Naive thymus-derived CD4-positive, alpha-beta T cell (primary cell): ENCODE results near the gene FLNB. TPM values are rescaled to one million over a fixed set of nuclear protein-coding genes. Genes with fewer than 3 reads are reported as not detected.

Source experiments
- ATAC-seq: fragments of 150-1000 bp; cut with Tn5 transposase; 2 replicates; pipeline ENCODE4 v1.10.0; 2021; ENCODE audit warnings: mild to moderate bottlenecking, moderate library complexity
- CTCF ChIA-PET: fragments of 350-600 bp; sonication (Branson Sonifier 250); formaldehyde crosslinking; loops from one replicate; lab custom pipeline; 2021; ENCODE audit warnings: antibody characterized with exemption; lab: Charles Lee
- POLR2A ChIA-PET: fragments of 350-600 bp; sonication (Branson Sonifier 250); formaldehyde crosslinking; loops from one replicate; lab custom pipeline; 2021; ENCODE audit warnings: antibody characterized with exemption, inconsistent platforms; lab: Charles Lee
- DNase-seq, 9 donors: peaks; one replicate each; pipeline versions ENCODE4 v3.0.0 to v3.0.0-alpha.2; 2020 to 2022; ENCODE audit warnings: mixed read lengths in 1 of 9
- H3K27ac ChIP-seq: one replicate; pipeline ENCODE4 v1.7.0; 2013; ENCODE audit warnings: mild to moderate bottlenecking, low read depth, low read length, moderate library complexity
- H3K27me3 ChIP-seq, 2 donors: one replicate each; pipeline ENCODE4 v1.7.0; 2013; ENCODE audit warnings: low read length in 2 of 2, mild to moderate bottlenecking in 2 of 2, moderate library complexity in 2 of 2; ENCODE audit not compliant: control insufficient read depth in 2 of 2, insufficient read depth in 2 of 2
- H3K36me3 ChIP-seq, 3 experiments: 1 replicate in 2 of 3; 2 replicates in 1 of 3; pipeline ENCODE4 v1.7.0; 2013; ENCODE audit warnings: low read length in 3 of 3, mild to moderate bottlenecking in 3 of 3, moderate library complexity in 1 of 3; ENCODE audit not compliant: insufficient read depth in 3 of 3, control insufficient read depth in 2 of 3
- H3K4me1 ChIP-seq, 2 donors: one replicate each; pipeline ENCODE4 v1.7.0; 2013; ENCODE audit warnings: low read length in 2 of 2, mild to moderate bottlenecking in 2 of 2, moderate library complexity in 1 of 2; ENCODE audit not compliant: control insufficient read depth in 2 of 2, insufficient read depth in 2 of 2
- H3K4me3 ChIP-seq: 2 replicates; pipeline ENCODE4 v1.7.0; 2013; ENCODE audit warnings: mild to moderate bottlenecking, low read length
- H3K9me3 ChIP-seq, 3 experiments: 1 replicate in 2 of 3; 2 replicates in 1 of 3; pipeline ENCODE4 v1.7.0; 2013; ENCODE audit warnings: low read length in 3 of 3; ENCODE audit not compliant: control insufficient read depth in 2 of 3
- H3K27ac Mint-ChIP-seq, 9 donors: one replicate each; pipeline ENCODE4 v1.8.0; 2020 to 2022; ENCODE audit warnings: mixed read lengths in 9 of 9, mild to moderate bottlenecking in 8 of 9, moderate library complexity in 5 of 9, inconsistent platforms in 2 of 9
- H3K27me3 Mint-ChIP-seq, 5 donors: one replicate each; pipeline ENCODE4 v1.8.0; 2021 to 2022; ENCODE audit warnings: mixed read lengths in 5 of 5, mild to moderate bottlenecking in 1 of 5
- H3K36me3 Mint-ChIP-seq, 5 donors: one replicate each; pipeline ENCODE4 v1.8.0; 2020 to 2022; ENCODE audit warnings: mixed read lengths in 5 of 5, mild to moderate bottlenecking in 3 of 5, inconsistent platforms in 1 of 5
- H3K4me1 Mint-ChIP-seq, 7 donors: one replicate each; pipeline ENCODE4 v1.8.0; 2020 to 2022; ENCODE audit warnings: mixed read lengths in 7 of 7, mild to moderate bottlenecking in 3 of 7, inconsistent platforms in 1 of 7
- H3K4me3 Mint-ChIP-seq, 10 donors: one replicate each; pipeline ENCODE4 v1.8.0; 2020 to 2022; ENCODE audit warnings: mild to moderate bottlenecking in 10 of 10, mixed read lengths in 10 of 10, moderate library complexity in 6 of 10, inconsistent platforms in 2 of 10
- H3K9me3 Mint-ChIP-seq, 11 donors: one replicate each; pipeline ENCODE4 v1.8.0; 2020 to 2022; ENCODE audit warnings: mixed read lengths in 11 of 11, mild to moderate bottlenecking in 4 of 11, inconsistent platforms in 1 of 11, moderate library complexity in 1 of 11
- intact Hi-C, 2 donors: fragments of 100-400 bp; cut with micrococcal nuclease; formaldehyde crosslinking; loops; one replicate each; pipeline ENCODE4 v1.15.1; 2023
- polyA plus RNA-seq, 2 donors: library from polyadenylated mRNA; unstranded; fragments of 300-500 nt; fragmentation: Illumina TruSeq; gene quantifications; one replicate each; pipeline ENCODE4 v1.2.3, GENCODE V29; 2021
- total RNA-seq, 6 experiments: library from RNA in 5 of 6; stranded (reverse) in 5 of 6; gene quantifications; 1 replicate in 5 of 6; 2 replicates in 1 of 6; pipeline ENCODE4 v1.2.3 and lab custom pipeline; 2021 to 2026

Gene FLNB
- total and polyA plus RNA-seq, 7 experiments from 2014 or later = 15.7 to 66.7 (median 47.6) TPM

DNA sequence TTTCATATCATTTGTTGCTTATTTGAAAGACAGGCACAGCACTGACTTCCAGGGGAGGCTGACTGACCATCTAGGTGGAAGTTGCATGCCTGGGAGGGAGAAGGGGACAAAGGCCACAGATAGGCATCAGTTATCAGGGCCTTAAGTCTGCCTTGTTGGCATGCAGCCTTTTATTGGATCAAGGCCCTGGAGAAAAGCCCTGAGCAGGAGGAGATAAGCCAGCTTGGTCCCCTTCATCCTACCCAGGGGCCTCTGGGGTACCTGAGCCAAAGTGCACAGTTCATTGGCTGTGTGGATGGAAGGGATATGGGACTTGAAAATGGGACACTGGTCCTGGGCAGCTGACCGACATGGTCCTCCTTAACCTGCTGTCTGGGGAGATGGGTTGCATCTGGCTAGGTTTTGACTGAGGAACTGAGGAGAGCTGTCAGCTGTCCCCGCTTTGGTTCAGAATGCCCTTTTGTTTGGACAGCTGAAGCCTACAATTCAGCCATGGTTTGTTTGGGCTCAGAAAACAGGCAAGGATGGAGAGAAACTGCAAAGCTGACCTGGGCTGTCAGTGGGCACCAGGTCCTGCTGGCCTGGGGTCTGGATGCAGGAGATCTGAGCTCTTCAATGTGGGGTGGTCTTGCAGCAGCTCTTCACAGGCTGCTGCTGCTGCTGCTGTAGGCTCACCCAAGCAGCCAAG is 60.0 kb downstream of the FLNB start:
- DNase-seq (no peak), ATAC-seq (no peak)
- no peak overlapping the region for H3K27ac ChIP-seq
- H3K27me3 ChIP-seq = no peaks in the 10 kb centered on the region
- peaks cover 3 to 49% (median 20%) of the 10 kb centered on the region in 7 donors for H3K4me1 Mint-ChIP-seq
- H3K27me3 Mint-ChIP-seq = no peaks in the 10 kb centered on the region
- no peak overlapping the region for H3K4me3 Mint-ChIP-seq
- intact Hi-C loops = no loop called here
- H3K4me3 ChIP-seq = no peak overlapping the region
- no peaks in the 10 kb centered on the region for H3K4me1 ChIP-seq
- POLR2A ChIA-PET = interaction anchor here (0.6 kb wide), 1 partner anchor 19 kb away, joined by 3 read pairs; no protein-coding TSS in a partner anchor
- peak overlapping the region in 5 of 9 donors; percentile 6 to 66 (median 45) for H3K27ac Mint-ChIP-seq
- CTCF ChIA-PET = interaction anchor here (0.6 kb wide), 1 partner anchor 15 kb away, joined by 6 read pairs; no protein-coding TSS in a partner anchor
- no peaks in the 10 kb centered on the region for H3K36me3 ChIP-seq
- peaks cover 0 to 15% (median 0%) of the 10 kb centered on the region in 5 donors for H3K36me3 Mint-ChIP-seq
- H3K9me3 ChIP-seq = no peaks in the 10 kb centered on the region
- no peaks in the 10 kb centered on the region for H3K9me3 Mint-ChIP-seq

DNA sequence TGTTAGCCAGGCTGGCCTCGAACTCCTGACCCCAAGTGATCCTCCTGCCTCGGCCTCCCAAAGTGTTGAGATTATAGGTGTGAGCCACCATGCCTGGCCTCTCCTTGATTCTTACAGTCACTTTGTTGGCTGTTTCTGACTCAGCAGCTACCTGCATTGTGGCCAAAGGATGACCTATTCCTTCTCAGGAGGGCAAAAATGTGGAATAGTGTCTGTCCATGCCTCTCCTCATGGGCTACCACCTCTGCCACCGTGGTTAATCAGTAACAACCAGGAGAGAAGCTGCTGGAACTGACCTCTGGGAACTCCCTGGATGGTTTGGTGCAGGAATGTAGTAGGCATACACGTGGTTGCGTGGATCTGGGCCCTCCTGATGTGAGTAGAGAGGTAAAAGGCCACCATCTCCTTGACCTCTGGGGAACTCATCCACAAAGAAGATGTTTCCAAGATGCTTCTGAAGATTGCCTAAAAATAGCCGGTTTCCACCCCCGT is 63.3 kb downstream of the FLNB start:
- Mint-ChIP-seq H3K36me3 (peaks cover 0 to 21% (median 10%) of the 10 kb centered on the region in 5 donors), H3K27ac (peak overlapping the region in 3 of 9 donors; percentile 20 to 54 (median 31)), H3K4me1 (peaks cover 18 to 63% (median 37%) of the 10 kb centered on the region in 7 donors), H3K4me3 (no peak overlapping the region), H3K9me3 (peaks cover 0 to 10% (median 2%) of the 10 kb centered on the region in 11 donors), H3K27me3 (no peaks in the 10 kb centered on the region)
- no peaks in the 10 kb centered on the region for H3K9me3 ChIP-seq
- H3K27ac ChIP-seq = no peak overlapping the region
- intact Hi-C loops = no loop called here
- DNase-seq = no peak
- H3K27me3 ChIP-seq = no peaks in the 10 kb centered on the region
- ChIA-PET POLR2A (interaction anchor here (0.6 kb wide), 1 partner anchor 104 kb away, joined by 4 read pairs; no protein-coding TSS in a partner anchor), CTCF (interaction anchor here (0.6 to 0.7 kb wide), 2 partner anchors 8 to 62 kb away, joined by 3 to 4 read pairs; no protein-coding TSS in a partner anchor)
- H3K36me3 ChIP-seq = no peaks in the 10 kb centered on the region
- H3K4me1 ChIP-seq = peaks cover 0 to 16% of the 10 kb centered on the region in 2 donors
- H3K4me3 ChIP-seq = no peak overlapping the region
- no peak for ATAC-seq

GRCh38 chr3:58072052-58072762 is 64.0 kb downstream of the FLNB start:
- POLR2A ChIA-PET = interaction anchor here (0.6 kb wide), 1 partner anchor 103 kb away, joined by 4 read pairs; no protein-coding TSS in a partner anchor
- CTCF ChIA-PET = no interaction called here
- H3K4me3 ChIP-seq = no peak overlapping the region
- peaks cover 0 to 5% (median 0%) of the 10 kb centered on the region in 3 experiments for H3K36me3 ChIP-seq
- Mint-ChIP-seq H3K27me3 (no peaks in the 10 kb centered on the region), H3K4me3 (peak overlapping the region in 1 of 10 donors; percentile 21), H3K36me3 (peaks cover 0 to 25% (median 10%) of the 10 kb centered on the region in 5 donors), H3K4me1 (peaks cover 18 to 57% (median 37%) of the 10 kb centered on the region in 7 donors), H3K27ac (peak overlapping the region in 3 of 9 donors; percentile 20 to 54 (median 38)), H3K9me3 (peaks cover 0 to 10% (median 2%) of the 10 kb centered on the region in 11 donors)
- H3K27ac ChIP-seq = no peak overlapping the region
- DNase-seq = no peak
- no peaks in the 10 kb centered on the region for H3K9me3 ChIP-seq
- peaks cover 0 to 16% of the 10 kb centered on the region in 2 donors for H3K4me1 ChIP-seq
- H3K27me3 ChIP-seq = no peaks in the 10 kb centered on the region
- no peak for ATAC-seq
- intact Hi-C loops = no loop called here

DNA sequence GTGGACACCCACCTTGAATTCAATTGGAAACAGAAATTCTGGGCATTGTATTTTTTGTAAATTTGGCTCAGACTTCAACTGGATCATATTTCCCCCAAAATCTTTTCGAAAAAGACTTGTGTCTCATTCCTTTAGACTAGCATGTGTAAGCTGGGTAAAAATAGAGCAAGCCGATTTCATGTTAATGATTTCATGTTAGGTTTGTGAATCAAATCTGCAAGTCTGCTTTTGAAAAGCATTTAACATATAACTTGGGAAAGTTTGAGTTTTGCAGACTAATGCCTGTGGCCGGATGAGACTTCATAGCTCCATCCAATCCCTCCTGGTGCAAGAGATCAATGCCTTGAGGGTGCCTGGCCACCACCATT is 64.5 kb downstream of the FLNB start:
- Mint-ChIP-seq H3K9me3 (peaks cover 0 to 10% (median 2%) of the 10 kb centered on the region in 11 donors), H3K4me3 (no peak overlapping the region), H3K4me1 (peaks cover 18 to 59% (median 37%) of the 10 kb centered on the region in 7 donors), H3K27ac (peak overlapping the region in 2 of 9 donors; percentile 10 to 38), H3K36me3 (peaks cover 3 to 30% (median 10%) of the 10 kb centered on the region in 5 donors), H3K27me3 (no peaks in the 10 kb centered on the region)
- H3K9me3 ChIP-seq = no peaks in the 10 kb centered on the region
- POLR2A ChIA-PET = interaction anchor here (0.5 kb wide), 1 partner anchor 23 kb away, joined by 3 read pairs; no protein-coding TSS in a partner anchor
- CTCF ChIA-PET = no interaction called here
- H3K4me3 ChIP-seq = no peak overlapping the region
- peaks cover 0 to 10% (median 0%) of the 10 kb centered on the region in 3 experiments for H3K36me3 ChIP-seq
- DNase-seq = no peak
- no peak for ATAC-seq
- H3K27ac ChIP-seq = no peak overlapping the region
- intact Hi-C loops = no loop called here
- peaks cover 0 to 16% of the 10 kb centered on the region in 2 donors for H3K4me1 ChIP-seq
- H3K27me3 ChIP-seq = no peaks in the 10 kb centered on the region

- H3K27me3 Mint-ChIP-seq = no peaks in the 10 kb centered on the region
- ChIA-PET POLR2A (interaction anchor here (0.5 kb wide), 1 partner anchor 23 kb away, joined by 3 read pairs; no protein-coding TSS in a partner anchor), CTCF (no interaction called here)
- H3K27ac Mint-ChIP-seq = peak overlapping the region in 5 of 9 donors; percentile 19 to 63 (median 25)
- H3K4me1 Mint-ChIP-seq = peaks cover 18 to 52% (median 34%) of the 10 kb centered on the region in 7 donors
- no peak overlapping the region for H3K27ac ChIP-seq
- H3K9me3 ChIP-seq = no peaks in the 10 kb centered on the region
- ATAC-seq (no peak), DNase-seq (no peak)
- intact Hi-C loops = loop anchor here in 1 of 2 donors (1.0 kb wide), 1 partner anchor 9 kb away; no protein-coding TSS in a partner anchor
- peaks cover 0 to 16% of the 10 kb centered on the region in 2 donors for H3K4me1 ChIP-seq
- no peaks in the 10 kb centered on the region for H3K27me3 ChIP-seq
- peaks cover 3 to 30% (median 13%) of the 10 kb centered on the region in 5 donors for H3K36me3 Mint-ChIP-seq
- H3K9me3 Mint-ChIP-seq = peaks cover 0 to 10% (median 2%) of the 10 kb centered on the region in 11 donors
- H3K4me3 ChIP-seq = no peak overlapping the region
- H3K4me3 Mint-ChIP-seq = peak overlapping the region in 7 of 10 donors; percentile 1 to 77 (median 59)
- H3K36me3 ChIP-seq = peaks cover 0 to 13% (median 0%) of the 10 kb centered on the region in 3 experiments
Observed at GRCh38 chr3:58073301-58074108, 65.3 kb downstream of the FLNB start.
